Measurements from ENCODE around the gene TRMU.

DNA sequence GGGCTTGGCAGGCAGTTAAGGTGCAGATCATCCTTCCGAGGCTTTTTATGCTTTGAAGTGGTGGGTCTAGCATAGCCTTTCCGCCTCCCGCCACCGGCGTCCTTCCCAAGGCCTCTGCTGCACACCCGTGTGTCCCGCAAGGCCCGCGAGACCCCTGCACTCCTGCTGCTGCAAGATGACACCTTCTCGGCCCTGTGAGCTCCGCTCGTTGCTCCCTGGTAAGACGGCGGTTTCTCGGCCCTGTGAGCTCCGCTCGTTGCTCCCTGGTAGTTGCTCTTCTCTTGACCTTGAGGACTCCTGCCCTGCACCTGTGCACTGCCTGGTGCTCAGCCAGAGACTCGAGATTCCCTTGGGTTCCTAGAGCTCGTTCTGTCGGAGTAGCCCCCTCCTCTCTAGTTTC, 17.9 kb upstream of the TRMU start:
- no peak for TF ChIP-seq PATZ1 (CRISPR knock-in tag; IDR thresholded peaks at IDR 0.05; ENCODE audit: borderline replicate concordance)
- TF ChIP-seq RARB (CRISPR knock-in tag; IDR thresholded peaks at IDR 0.05) = no peak
- no peak for TF ChIP-seq ZFP3 (CRISPR knock-in tag; IDR thresholded peaks at IDR 0.05)
- TF ChIP-seq ZNF565 (CRISPR knock-in tag; conservative IDR thresholded peaks at IDR 0.05; ENCODE audit: low read depth) = no peak
- TF ChIP-seq TOX (CRISPR knock-in tag; IDR thresholded peaks at IDR 0.05; ENCODE audit: borderline replicate concordance) = no peak
- TF ChIP-seq TCF4 (CRISPR knock-in tag; IDR thresholded peaks at IDR 0.05; ENCODE audit: borderline replicate concordance) = no peak
- no peak for TF ChIP-seq GLIS3 (CRISPR knock-in tag; IDR thresholded peaks at IDR 0.05)
